Loucy (cell line): ENCODE results near the gene PLXNA2.

Experiments
- H2AFZ ChIP-seq: fragments of 200-600 bp; sonication (generic); 2 replicates; pipeline ENCODE4 v1.6.0; 2016; ENCODE audit warnings: antibody characterized with exemption, mild to moderate bottlenecking, low read length, moderate library complexity
- H3F3A ChIP-seq: fragments of 200-600 bp; 2 replicates; pipeline ENCODE4 v1.6.0; 2016; ENCODE audit warnings: antibody characterized with exemption, low read depth, mild to moderate bottlenecking
- H3K27me3 ChIP-seq: fragments of 200-600 bp; sonication (generic); 2 replicates; pipeline ENCODE4 v1.6.1; 2014; ENCODE audit warnings: low read length, mild to moderate bottlenecking; ENCODE audit not compliant: insufficient read depth, poor library complexity, severe bottlenecking
- H3K36me3 ChIP-seq: fragments of 200-600 bp; sonication (generic); 2 replicates; pipeline ENCODE4 v1.6.1; 2016; ENCODE audit warnings: low read length; ENCODE audit not compliant: insufficient read depth
- H3K4me1 ChIP-seq: fragments of 200-600 bp; sonication (generic); 2 replicates; pipeline ENCODE4 v1.5.1; 2014; ENCODE audit warnings: low read length, mild to moderate bottlenecking; ENCODE audit not compliant: insufficient read depth, poor library complexity, severe bottlenecking
- H3K4me2 ChIP-seq: fragments of 200-600 bp; sonication (generic); 2 replicates; pipeline ENCODE4 v1.6.0; 2014; ENCODE audit warnings: antibody characterized with exemption, low read length, low read depth, mild to moderate bottlenecking; ENCODE audit not compliant: poor library complexity, severe bottlenecking
- H3K4me3 ChIP-seq: fragments of 200-600 bp; sonication (generic); 2 replicates; pipeline ENCODE4 v1.5.1; 2014; ENCODE audit warnings: low read length, mild to moderate bottlenecking, mixed read lengths; ENCODE audit not compliant: poor library complexity, severe bottlenecking
- H3K79me2 ChIP-seq: fragments of 200-600 bp; sonication (generic); 2 replicates; pipeline ENCODE4 v1.6.1; 2014; ENCODE audit warnings: low read length; ENCODE audit not compliant: insufficient read depth
- H3K9ac ChIP-seq: fragments of 200-600 bp; sonication (generic); 2 replicates; pipeline ENCODE4 v1.6.0; 2014; ENCODE audit warnings: mild to moderate bottlenecking, low read depth, low read length, moderate library complexity; ENCODE audit not compliant: poor library complexity, severe bottlenecking
- H3K9me2 ChIP-seq: fragments of 200-600 bp; sonication (generic); replicated peaks from 2 replicates; pipeline ENCODE4 v1.6.1; 2016; ENCODE audit warnings: low read depth, low read length, mixed read lengths
- H3K9me3 ChIP-seq: fragments of 200-600 bp; sonication (generic); 2 replicates; pipeline ENCODE4 v1.6.1; 2014; ENCODE audit warnings: mild to moderate bottlenecking, antibody characterized with exemption, low read length, low read depth; ENCODE audit not compliant: insufficient read depth
- H4K20me1 ChIP-seq: fragments of 200-600 bp; sonication (generic); 2 replicates; pipeline ENCODE4 v1.6.0; 2014; ENCODE audit warnings: antibody characterized with exemption, low read length, mild to moderate bottlenecking; ENCODE audit not compliant: insufficient read depth, poor library complexity, severe bottlenecking
- EZH2phosphoT487 ChIP-seq: fragments of 200-600 bp; IDR thresholded peaks from 2 replicates; pipeline ENCODE4 v1.6.1; 2018; ENCODE audit warnings: antibody characterized with exemption, mild to moderate bottlenecking, moderate library complexity, borderline replicate concordance
- TF ChIP-seq, protein P1 (sequence below): fragments of 200-600 bp; sonication (generic); conservative IDR thresholded peaks from 2 replicates; pipeline ENCODE4 v1.5.1; 2014; ENCODE audit warnings: mild to moderate bottlenecking, antibody characterized with exemption, low read length

PLXNA2 gene

GRCh38 chr1:208024406-208024805 is 219.8 kb downstream of the PLXNA2 start:
- H3K4me1 ChIP-seq = no peaks in the 10 kb centered on the region
- H3K9ac ChIP-seq = no peak overlapping the region
- no peaks in the 10 kb centered on the region for H3K27me3 ChIP-seq
- H3K9me2 ChIP-seq = no peaks in the 10 kb centered on the region
- H3K4me3 ChIP-seq = no peak overlapping the region
- no peak overlapping the region for H3K4me2 ChIP-seq
- no peaks in the 10 kb centered on the region for H3K9me3 ChIP-seq
- H3K79me2 ChIP-seq = no peaks in the 10 kb centered on the region
- no peak for TF ChIP-seq EZH2phosphoT487
- TF ChIP-seq, protein P1, sequence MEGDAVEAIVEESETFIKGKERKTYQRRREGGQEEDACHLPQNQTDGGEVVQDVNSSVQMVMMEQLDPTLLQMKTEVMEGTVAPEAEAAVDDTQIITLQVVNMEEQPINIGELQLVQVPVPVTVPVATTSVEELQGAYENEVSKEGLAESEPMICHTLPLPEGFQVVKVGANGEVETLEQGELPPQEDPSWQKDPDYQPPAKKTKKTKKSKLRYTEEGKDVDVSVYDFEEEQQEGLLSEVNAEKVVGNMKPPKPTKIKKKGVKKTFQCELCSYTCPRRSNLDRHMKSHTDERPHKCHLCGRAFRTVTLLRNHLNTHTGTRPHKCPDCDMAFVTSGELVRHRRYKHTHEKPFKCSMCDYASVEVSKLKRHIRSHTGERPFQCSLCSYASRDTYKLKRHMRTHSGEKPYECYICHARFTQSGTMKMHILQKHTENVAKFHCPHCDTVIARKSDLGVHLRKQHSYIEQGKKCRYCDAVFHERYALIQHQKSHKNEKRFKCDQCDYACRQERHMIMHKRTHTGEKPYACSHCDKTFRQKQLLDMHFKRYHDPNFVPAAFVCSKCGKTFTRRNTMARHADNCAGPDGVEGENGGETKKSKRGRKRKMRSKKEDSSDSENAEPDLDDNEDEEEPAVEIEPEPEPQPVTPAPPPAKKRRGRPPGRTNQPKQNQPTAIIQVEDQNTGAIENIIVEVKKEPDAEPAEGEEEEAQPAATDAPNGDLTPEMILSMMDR = no peak
- H4K20me1 ChIP-seq = no peaks in the 10 kb centered on the region
- no peaks in the 10 kb centered on the region for H3F3A ChIP-seq
- H2AFZ ChIP-seq = no peak overlapping the region
- H3K36me3 ChIP-seq = no peaks in the 10 kb centered on the region

DNA sequence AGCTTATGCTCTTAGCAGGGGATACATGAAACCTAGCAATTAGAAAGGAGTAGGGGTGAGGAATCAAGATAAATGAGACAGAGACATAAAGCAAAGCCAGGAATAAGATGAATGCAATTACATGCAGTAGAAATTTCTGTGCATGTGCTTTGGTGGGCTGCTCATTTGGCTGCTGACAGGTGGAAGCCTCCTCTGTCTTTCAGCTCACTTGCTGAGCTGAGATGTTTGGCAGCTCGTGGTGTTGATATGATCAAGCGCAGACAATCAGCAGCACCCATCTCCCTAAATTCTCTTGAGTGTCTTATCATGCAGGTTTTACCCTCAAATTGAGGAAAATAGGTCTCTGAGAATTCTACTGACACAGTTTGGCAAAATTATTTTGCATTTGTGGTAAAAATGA is 224.9 kb downstream of the PLXNA2 start:
- Histone ChIP-seq H3K9ac (no peak overlapping the region), H3K27me3 (no peaks in the 10 kb centered on the region), H3K4me3 (no peak overlapping the region), H3F3A (no peaks in the 10 kb centered on the region), H3K4me2 (no peak overlapping the region), H2AFZ (no peak overlapping the region), H3K9me3 (no peaks in the 10 kb centered on the region), H3K4me1 (no peaks in the 10 kb centered on the region), H3K79me2 (no peaks in the 10 kb centered on the region), H3K36me3 (no peaks in the 10 kb centered on the region), H3K9me2 (no peaks in the 10 kb centered on the region), H4K20me1 (no peaks in the 10 kb centered on the region)
- no peak for TF ChIP-seq EZH2phosphoT487
- TF ChIP-seq, protein P1 = no peak

- H3F3A ChIP-seq = no peaks in the 10 kb centered on the region
- no peaks in the 10 kb centered on the region for H3K9me3 ChIP-seq
- no peaks in the 10 kb centered on the region for H3K4me1 ChIP-seq
These were observed 228.9 kb downstream of the PLXNA2 start for GRCh38 chr1:208015255-208015654.

More at GRCh38 chr1:208015255-208015654, 228.9 kb downstream of the PLXNA2 start:
- Histone ChIP-seq H3K9ac (no peak overlapping the region), H2AFZ (no peak overlapping the region), H3K36me3 (no peaks in the 10 kb centered on the region), H4K20me1 (no peaks in the 10 kb centered on the region), H3K4me2 (no peak overlapping the region), H3K9me2 (no peaks in the 10 kb centered on the region), H3K4me3 (no peak overlapping the region), H3K27me3 (no peaks in the 10 kb centered on the region), H3K79me2 (no peaks in the 10 kb centered on the region)
- TF ChIP-seq EZH2phosphoT487 = no peak
- TF ChIP-seq, protein P1 = no peak
